Activated T-cell treated with anti-CD3 and anti-CD28 coated beads, Interleukin-2, amount 50 U/mL, for 1 hour (primary cell): ENCODE data around the gene PKDREJ.
"Not testable (repeated sequence)": the region's sequence is repeated elsewhere in the genome, so short reads cannot be mapped to it uniquely, and the experiment has no call there.

Experiments used
- DNase-seq: peaks from one replicate; pipeline ENCODE4 v3.0.0-alpha.2; 2020

The PKDREJ gene, protein sequence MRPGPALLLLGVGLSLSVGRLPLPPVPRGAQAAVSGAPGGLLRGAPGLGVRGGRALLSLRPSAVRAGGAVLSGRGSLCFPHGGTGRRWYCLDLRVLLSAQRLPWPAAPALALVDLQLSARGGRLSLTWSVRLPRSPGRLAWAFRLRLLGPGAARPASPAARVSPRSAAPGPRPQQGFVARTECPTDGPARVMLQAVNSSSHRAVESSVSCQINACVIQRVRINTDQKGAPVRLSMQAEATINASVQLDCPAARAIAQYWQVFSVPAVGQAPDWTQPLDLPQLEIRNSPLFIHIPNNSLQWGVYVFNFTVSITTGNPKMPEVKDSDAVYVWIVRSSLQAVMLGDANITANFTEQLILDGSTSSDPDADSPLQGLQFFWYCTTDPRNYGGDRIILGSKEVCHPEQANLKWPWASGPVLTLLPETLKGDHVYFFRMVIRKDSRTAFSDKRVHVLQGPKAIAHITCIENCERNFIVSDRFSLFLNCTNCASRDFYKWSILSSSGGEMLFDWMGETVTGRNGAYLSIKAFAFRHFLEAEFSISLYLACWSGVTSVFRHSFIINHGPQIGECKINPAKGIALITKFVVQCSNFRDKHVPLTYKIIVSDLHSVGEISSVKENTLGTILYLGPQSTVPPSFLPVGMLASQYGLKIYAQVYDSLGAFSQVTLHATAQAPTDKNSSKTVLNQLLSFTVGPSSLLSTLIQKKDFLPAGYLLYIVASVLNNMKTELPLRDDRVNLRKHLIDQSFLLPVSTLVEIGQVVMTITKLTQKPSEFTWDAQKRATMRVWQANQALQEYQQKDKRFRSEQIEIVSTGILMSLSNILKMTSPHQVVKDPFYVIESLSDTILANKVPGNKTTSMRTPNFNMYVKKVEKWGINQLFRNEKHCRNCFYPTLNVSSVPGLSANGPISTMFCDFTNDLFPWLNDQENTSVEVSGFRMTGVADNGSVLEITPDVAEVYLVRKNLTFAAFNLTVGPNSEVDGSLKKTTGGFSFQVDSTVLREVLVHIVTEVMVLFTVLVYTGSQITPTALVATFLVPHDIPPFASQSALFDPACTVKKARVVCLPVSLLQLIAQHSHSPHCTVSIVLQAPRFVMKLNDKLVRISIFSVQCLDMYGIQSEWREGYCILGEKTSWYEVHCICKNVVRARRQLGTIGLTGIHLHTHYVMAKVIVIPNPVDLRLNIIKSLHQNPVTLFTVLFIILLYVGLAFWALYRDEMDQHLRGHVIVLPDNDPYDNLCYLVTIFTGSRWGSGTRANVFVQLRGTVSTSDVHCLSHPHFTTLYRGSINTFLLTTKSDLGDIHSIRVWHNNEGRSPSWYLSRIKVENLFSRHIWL (N-terminal part only)

GRCh38 chr22:46263216-46263590 lies at the start of gene PKDREJ:
PKDREJ (minus strand) TSS chr22:46263343; CDS start chr22:46263322, 21 bp downstream.
- DNase-seq = no peak

DNA sequence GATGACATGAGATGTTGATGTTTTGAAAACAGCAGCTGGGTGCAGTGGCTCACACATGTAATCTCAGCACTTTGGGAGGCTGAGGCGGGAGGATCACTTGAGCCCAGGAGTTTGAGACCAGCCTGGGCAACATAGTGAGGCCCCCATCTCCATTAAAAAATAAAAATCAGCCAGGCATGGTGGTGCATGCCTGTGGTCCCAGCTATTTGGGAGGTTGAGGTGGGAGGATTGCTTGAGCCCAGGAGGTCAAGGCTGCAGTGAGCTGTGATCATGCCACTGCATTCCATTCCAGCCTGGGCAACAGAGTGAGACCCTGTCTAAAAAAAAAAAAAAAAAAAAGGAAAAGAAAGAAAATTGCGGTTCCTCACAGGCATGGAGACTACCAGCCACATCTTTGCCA lies 49.7 kb upstream of the PKDREJ start:
- not testable (repeated sequence) for DNase-seq

DNA sequence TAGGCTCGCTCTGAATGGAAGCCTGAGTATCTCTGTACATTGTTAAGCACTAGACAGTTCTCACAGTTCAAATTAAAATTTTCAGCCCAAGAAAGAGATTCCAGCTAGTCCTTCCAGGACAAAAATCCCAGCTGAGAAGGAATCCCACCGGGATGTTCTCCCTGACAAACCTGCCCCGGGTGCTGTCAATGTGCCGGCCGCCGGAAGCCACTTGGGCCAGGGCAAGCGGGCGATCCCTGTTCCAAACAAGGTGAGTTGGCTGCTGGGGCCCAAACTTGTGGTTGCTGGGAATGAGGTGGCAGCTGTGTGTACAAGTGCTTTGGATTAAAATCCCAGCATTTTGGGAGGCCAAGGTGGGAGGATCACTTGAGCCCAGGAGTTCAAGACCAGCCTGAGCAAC lies 48.9 kb upstream of the PKDREJ start:
- DNase-seq = no peak

- DNase-seq = no peak
These were observed 46.5 kb upstream of the PKDREJ start for GRCh38 chr22:46309526-46310085.

DNA sequence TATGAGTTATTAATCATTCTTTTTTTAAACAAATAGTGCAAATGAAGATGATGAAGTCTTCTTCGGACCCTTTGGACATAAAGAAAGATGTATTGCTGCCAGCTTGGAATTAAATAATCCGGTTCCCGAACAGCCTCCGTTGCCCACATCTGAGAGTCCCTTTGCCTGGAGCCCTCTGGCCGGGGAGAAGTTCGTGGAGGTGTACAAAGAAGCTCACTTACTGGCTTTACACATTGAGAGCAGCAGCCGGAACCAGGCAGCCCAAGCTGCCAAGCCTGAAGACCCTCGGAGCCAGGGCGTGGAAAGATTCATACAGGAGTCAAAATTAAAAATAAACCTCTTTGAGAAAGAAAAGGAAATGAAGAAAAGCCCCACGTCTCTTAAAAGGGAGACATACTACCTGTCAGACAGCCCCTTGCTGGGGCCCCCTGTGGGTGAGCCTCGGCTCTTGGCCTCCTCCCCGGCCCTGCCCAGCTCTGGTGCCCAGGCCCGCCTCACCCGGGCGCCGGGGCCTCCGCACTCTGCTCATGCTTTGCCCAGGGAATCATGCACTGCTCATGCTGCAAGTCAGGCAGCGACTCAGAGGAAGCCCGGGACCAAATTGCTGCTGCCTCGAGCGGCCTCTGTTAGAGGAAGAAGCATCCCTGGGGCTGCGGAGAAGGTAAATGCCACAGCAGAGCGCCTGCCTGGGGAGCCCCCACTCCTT lies 45.3 kb upstream of the PKDREJ start:
- DNase-seq = no peak

GRCh38 chr22:46303347-46303965 lies 40.3 kb upstream of the PKDREJ start:
- DNase-seq = no peak

DNA sequence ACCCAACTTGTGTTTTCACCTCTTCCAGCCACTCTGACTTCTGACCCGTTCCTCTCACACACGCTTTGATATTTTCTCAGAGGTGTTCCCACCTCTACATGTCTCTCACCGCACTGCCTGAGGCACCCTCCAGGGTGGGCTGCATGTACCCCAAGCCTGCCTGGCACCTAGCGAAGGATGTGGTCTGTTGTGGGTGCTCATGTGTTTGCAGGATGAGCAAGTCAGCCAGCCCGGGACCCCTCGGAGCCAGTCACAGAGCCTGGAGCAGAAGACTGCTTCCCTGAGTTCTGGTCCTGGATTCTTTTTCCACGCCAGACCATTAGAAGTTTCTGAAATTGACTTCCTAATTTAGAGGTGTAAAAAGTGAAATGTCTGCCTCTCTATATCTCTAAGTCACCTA lies 37.3 kb upstream of the PKDREJ start:
- DNase-seq = no peak

DNA sequence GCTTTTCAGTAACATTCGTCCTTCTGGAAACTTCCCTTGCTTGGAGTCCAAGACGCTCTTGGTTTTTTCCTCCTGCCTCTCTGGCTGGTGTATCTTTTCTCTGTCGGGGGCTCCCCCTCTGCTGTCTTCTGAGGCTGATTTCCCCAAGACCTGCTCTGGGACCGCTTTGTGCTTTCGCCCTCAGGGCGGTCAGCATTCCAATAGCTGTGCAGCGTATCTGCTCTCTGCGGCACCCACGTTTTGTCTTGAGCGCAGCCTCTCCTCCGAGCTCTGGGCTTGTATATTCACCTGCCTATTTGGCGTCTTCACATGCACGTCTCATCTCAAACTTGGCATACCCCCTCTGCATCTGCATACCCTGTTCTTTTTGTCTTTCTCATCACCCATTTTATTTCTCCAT lies 36.0 kb upstream of the PKDREJ start:
- no peak for DNase-seq

DNA sequence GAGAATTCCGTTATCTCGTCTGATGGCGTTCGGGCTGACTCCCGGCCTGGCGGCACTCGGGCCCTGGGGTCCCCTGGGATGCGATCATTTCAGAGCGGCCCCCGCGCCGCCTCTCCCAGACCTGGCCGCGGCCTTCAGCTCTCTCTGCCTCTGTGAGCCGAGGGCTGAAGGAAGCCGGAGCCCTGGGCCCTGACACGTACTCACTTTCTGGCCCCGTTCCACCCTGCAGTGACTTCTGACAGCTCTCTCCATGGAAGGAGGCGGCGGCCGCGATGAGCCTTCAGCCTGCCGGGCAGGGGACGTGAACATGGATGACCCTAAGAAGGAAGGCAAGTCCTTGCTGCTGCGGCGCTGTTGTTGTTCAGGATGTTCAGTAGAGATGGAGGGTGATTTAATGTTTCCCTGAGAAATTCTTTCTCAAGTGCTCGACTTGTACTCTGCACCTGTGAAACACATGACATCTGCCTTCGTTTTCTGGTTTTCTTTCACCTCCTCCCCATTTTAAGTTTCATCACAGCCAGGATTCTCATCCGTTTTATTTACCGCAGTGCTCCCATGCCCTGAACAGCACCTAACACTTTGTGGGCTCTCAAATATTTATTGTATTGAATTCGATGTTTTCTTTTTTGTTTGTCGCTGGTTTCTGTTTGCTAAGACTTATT lies 34.1 kb upstream of the PKDREJ start:
- no peak for DNase-seq

DNA sequence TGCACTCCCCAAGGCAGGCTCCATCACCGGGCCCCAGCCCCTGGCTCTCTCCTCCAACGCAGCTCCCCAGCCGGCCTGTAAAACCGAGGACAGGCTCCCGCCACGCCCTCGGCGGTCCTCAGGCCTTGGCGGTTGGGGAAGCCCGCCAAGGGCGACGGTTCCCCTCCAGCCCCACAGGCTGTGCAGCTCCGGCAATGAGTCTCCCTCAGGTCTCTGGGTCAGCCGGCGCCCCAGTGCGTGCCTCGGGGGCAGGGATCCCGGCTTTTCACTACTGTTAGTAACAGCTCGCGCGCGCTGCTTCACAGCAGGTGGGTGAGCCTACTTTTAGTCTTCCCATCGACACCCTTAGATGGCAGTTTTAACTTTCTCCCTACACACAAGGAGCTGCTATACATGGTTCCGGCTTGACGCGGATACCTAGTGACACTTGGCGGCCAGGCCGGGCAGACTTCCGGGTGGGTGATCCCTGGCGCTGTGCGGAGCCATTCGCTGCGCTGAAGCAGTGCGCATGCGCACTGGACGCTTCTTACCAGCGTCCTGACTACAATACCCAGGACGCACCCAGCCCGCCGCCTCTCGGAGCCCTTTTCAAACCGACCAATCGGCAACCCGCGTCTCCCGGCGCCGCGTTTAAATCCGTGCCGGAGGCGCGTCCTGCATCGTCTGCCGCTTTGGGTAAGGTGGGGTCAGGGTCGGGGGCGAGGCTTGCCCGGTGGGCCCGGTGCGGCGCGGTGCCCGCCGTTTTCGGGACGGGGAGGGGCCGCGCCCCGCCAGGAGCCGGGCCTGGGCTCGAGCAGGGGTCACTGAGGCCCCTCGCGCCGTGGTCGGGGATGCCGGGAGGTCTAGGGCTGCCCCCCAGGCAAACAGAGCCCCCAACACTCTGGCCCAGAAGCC lies 33.4 kb upstream of the PKDREJ start, which contains the start of gene GTSE1:
Gene GTSE1, plus strand, starts transcription at position 614 of the 894 bp plus-strand sequence. CDS start 531 bp downstream, outside the sequence.
- peak; percentile 94 for DNase-seq

DNA sequence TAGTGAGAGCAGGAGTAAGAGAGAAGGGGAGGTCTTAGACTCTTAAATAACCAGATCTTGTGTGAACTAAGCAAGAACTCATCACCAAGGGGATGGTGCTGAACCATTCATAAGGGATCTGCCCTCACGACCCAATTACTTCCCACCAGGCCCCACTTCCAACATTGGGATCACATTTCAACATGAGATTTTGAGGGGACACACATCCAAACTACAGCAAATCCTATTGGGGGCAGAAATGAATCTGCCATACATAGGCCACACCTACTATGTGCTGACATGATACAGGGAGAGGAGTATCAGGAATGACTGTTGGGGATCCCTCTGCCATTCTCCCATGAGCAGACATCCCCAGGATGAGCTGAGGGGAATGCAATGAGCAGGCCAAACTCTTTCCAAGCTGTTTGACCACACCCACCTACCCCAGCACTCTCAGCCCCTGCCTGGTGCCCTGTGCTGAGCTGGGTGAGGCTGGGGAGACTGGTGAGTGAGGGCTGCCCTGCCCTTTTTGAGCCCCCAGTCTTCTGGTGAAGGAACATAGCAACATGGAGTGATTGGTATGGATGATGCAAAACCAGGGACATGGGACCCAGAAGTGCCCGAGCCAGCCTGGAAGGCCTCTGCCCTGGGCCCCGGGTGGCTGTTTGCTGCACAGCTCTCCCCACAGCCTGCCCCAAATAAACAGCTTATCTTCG lies 32.3 kb upstream of the PKDREJ start:
- DNase-seq = no peak

DNA sequence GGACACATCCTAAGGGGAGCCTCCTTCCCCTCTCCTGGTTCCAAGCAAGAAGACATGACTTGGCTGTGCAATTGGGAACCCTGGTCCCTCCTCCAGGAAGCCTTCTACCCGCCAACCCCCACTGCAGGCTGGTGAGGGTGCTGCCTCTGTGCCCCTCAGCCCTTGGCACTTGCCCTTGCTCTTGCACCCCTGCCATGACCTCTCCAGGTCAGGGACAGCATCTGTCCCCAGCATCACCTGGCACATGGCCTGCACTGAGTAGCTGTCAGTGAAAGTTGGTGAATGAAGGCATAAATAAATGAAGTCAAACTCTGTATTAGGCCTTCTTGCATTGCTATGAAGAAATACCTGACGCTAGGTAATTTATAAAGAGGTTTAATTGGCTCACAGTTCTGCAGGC lies 31.6 kb upstream of the PKDREJ start:
- no peak for DNase-seq

DNA sequence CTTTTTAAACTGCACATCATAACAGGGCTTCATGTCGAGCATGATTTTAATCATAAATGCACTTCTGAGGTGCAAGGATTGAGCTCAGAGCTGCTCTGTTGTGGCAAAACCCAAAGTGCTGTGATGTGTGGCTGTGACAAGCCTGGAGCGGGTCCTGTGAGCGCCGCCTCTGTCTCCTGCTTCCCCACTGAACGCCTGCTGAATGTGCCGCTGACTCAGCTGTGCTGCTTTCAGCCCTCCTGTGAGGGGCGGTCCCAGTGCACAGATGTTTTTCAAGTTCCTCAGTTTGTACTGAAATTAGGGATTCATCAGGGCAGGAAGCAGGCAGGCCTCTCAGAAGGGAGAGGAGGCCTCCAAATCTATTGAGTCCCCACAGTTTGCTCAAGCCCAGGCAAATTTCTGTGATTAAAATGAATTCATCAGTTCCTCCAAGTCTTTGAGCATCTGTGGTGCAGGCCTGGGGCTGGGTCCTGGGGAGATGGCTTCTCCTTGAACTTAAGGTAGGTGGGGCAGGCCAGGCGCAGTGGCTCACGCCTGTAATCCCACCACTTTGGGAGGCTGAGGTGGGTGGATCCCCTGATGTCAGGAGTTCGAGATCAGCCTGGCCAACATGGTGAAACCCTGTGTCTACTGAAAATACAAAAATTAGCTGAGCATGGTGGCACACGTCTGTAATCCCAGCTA lies 30.6 kb upstream of the PKDREJ start:
- no peak for DNase-seq

DNA sequence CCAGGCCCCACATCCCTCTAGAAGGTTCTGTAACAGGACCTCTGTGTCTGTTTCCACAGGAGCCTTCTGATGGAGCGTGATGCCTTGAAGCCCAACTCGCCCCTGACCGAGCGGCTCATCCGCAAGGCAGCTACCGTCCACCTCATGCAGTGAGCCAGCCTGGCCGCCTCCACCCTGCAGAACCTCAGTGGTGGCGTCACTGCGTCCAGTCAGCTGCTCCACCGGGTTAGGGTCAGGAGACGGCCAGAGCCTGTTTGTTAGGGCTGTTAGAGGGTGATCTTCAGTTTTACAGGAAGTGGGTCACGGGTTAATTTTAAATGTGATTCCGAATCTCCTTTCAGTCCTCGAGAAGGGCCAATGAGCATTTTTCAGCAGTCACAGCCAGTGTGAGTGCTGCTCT lies 29.6 kb upstream of the PKDREJ start:
- DNase-seq = no peak

DNA sequence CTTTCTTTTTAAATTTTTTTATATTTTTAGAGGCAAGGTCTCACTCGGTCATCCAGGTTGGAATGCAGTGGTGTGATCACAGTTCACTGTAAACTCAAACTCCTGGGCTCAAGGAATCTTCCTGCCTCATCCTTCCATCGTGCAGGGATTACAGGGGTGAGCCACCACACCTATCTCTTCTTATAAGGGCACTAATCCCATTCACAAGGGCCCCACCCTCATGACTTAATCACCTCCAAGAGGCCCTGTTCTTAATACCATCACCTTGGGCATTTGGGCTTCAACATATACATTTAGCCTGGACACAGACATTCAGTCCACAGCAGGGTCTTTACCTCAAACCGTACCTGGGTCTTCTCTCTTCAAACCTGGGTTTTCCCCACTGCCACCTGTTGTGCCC lies 29.0 kb upstream of the PKDREJ start:
- DNase-seq = no peak

GRCh38 chr22:46290843-46291785 lies 28.0 kb upstream of the PKDREJ start:
- DNase-seq = no peak

GRCh38 chr22:46290121-46290842 lies 27.1 kb upstream of the PKDREJ start:
- no peak for DNase-seq
